K562 (cell line): ENCODE data around the gene GALNT18.

ENCODE experiments used
- CHD4 ChIP-seq: fragments of 200-600 bp; sonication (generic); IDR thresholded peaks from 3 replicates; pipeline ENCODE4 v1.6.1; 2012; ENCODE audit warnings: low read depth, mild to moderate bottlenecking, mixed read lengths, low read length, inconsistent platforms; ENCODE audit not compliant: insufficient read depth, insufficient replicate concordance, poor library complexity, severe bottlenecking
- JUNB ChIP-seq: fragments of 450-650 bp; formaldehyde crosslinking; conservative IDR thresholded peaks from 2 replicates; pipeline ENCODE4 v1.4.0; 2020; ENCODE audit warnings: mild to moderate bottlenecking
- KDM5B ChIP-seq: fragments of 200-600 bp; sonication (generic); IDR thresholded peaks from 2 replicates; pipeline ENCODE4 v1.6.1; 2012; ENCODE audit warnings: low read depth, mild to moderate bottlenecking, moderate library complexity, low read length, control low read depth, inconsistent platforms; ENCODE audit not compliant: insufficient replicate concordance
- POLR2A ChIP-seq: fragments of 450-650 bp; conservative IDR thresholded peaks from 2 replicates; pipeline ENCODE4 v1.6.1; 2016
- SNRNP70 ChIP-seq: fragments of 200-400 bp; formaldehyde crosslinking; optimal IDR thresholded peaks from 2 replicates; pipeline ENCODE3; 2017; ENCODE audit warnings: low read depth, low read length
- ZNF253 ChIP-seq: fragments of 250-450 bp; sonication (Bioruptor Pico); conservative IDR thresholded peaks from 2 replicates; pipeline ENCODE4 v1.6.1; 2021; ENCODE audit warnings: mild to moderate bottlenecking
- TF ChIP-seq, protein P1 (sequence below), 3 experiments: IDR thresholded peaks in 2 of 3; conservative IDR thresholded peaks in 1 of 3; 2 replicates each; pipeline ENCODE4 v1.5.1; 2011 to 2012; ENCODE audit warnings: low read length in 3 of 3, mild to moderate bottlenecking in 3 of 3, control low read depth in 2 of 3, improper control_type of control experiment in 1 of 3, inconsistent platforms in 1 of 3, low read depth in 1 of 3, mixed read lengths in 1 of 3, moderate library complexity in 1 of 3; ENCODE audit not compliant: insufficient read depth in 2 of 3

GRCh38 chr11:11433960-11434359 lies 187.8 kb downstream of the GALNT18 start:
- TF ChIP-seq JUNB (CRISPR knock-in tag) (no peak), ZNF253 (no peak), CHD4 (no peak), POLR2A (no peak), KDM5B (no peak), SNRNP70 (no peak)
- TF ChIP-seq, protein P1, sequence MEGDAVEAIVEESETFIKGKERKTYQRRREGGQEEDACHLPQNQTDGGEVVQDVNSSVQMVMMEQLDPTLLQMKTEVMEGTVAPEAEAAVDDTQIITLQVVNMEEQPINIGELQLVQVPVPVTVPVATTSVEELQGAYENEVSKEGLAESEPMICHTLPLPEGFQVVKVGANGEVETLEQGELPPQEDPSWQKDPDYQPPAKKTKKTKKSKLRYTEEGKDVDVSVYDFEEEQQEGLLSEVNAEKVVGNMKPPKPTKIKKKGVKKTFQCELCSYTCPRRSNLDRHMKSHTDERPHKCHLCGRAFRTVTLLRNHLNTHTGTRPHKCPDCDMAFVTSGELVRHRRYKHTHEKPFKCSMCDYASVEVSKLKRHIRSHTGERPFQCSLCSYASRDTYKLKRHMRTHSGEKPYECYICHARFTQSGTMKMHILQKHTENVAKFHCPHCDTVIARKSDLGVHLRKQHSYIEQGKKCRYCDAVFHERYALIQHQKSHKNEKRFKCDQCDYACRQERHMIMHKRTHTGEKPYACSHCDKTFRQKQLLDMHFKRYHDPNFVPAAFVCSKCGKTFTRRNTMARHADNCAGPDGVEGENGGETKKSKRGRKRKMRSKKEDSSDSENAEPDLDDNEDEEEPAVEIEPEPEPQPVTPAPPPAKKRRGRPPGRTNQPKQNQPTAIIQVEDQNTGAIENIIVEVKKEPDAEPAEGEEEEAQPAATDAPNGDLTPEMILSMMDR (IDR thresholded peaks at IDR 0.05 in 2 of 3, conservative IDR thresholded peaks at IDR 0.05 in 1 of 3; ENCODE audit: insufficient read depth in 2 of 3, low read depth in 1 of 3, low read length in 3 of 3): no peak
